OCI-LY1 (cell line): ENCODE measurements around the gene KY.
"Not testable (repeated sequence)": the region's sequence is repeated elsewhere in the genome, so short reads cannot be mapped to it uniquely, and the experiment has no call there.

Source experiments
- H2AFZ ChIP-seq: fragments of 200-600 bp; sonication (generic), shearing (Covaris generic); 2 replicates; pipeline ENCODE4 v1.6.0; 2014; ENCODE audit warnings: antibody characterized with exemption, mild to moderate bottlenecking, low read length
- H3F3A ChIP-seq: fragments of 200-600 bp; sonication (generic), shearing (Covaris generic); 2 replicates; pipeline ENCODE4 v1.6.0; 2014; ENCODE audit warnings: mild to moderate bottlenecking, antibody characterized with exemption, low read length, moderate library complexity; ENCODE audit not compliant: insufficient read depth
- H3K27ac ChIP-seq: fragments of 200-600 bp; sonication (generic); 2 replicates; pipeline ENCODE4 v1.5.1; 2014; ENCODE audit warnings: low read length, mixed run types, mild to moderate bottlenecking, low read depth; ENCODE audit not compliant: poor library complexity, severe bottlenecking
- H3K27me3 ChIP-seq: fragments of 200-600 bp; sonication (generic); 2 replicates; pipeline ENCODE4 v1.6.0; 2014; ENCODE audit warnings: antibody characterized with exemption, mild to moderate bottlenecking, low read length, moderate library complexity; ENCODE audit not compliant: insufficient read depth
- H3K36me3 ChIP-seq: fragments of 200-600 bp; sonication (generic); 2 replicates; pipeline ENCODE4 v1.6.1; 2014; ENCODE audit warnings: mild to moderate bottlenecking, antibody characterized with exemption, low read length, moderate library complexity, mixed read lengths; ENCODE audit not compliant: insufficient read depth
- H3K4me1 ChIP-seq: fragments of 200-600 bp; sonication (generic); 2 replicates; pipeline ENCODE4 v1.5.1; 2014; ENCODE audit warnings: mild to moderate bottlenecking, low read length, moderate library complexity; ENCODE audit not compliant: insufficient read depth, severe bottlenecking
- H3K4me2 ChIP-seq: fragments of 200-600 bp; sonication (generic), shearing (Covaris generic); 2 replicates; pipeline ENCODE4 v1.6.1; 2014; ENCODE audit warnings: low read length
- H3K4me3 ChIP-seq: fragments of 200-600 bp; sonication (generic); 2 replicates; pipeline ENCODE4 v1.5.1; 2014; ENCODE audit warnings: low read length, low read depth, mild to moderate bottlenecking, mixed read lengths; ENCODE audit not compliant: poor library complexity, severe bottlenecking
- H3K79me2 ChIP-seq: fragments of 200-600 bp; shearing (Covaris generic); 2 replicates; pipeline ENCODE4 v1.6.1; 2016; ENCODE audit warnings: mixed run types, low read length, mixed read lengths; ENCODE audit not compliant: insufficient read depth
- H3K9ac ChIP-seq: fragments of 200-600 bp; sonication (generic), shearing (Covaris generic); 2 replicates; pipeline ENCODE4 v1.6.1; 2014; ENCODE audit warnings: mild to moderate bottlenecking, low read length, mixed read lengths
- H3K9me2 ChIP-seq: fragments of 200-600 bp; sonication (generic), shearing (Covaris generic); 2 replicates; pipeline ENCODE4 v1.6.1; 2014; ENCODE audit warnings: low read depth, mild to moderate bottlenecking, low read length, mixed read lengths
- H3K9me3 ChIP-seq: fragments of 200-600 bp; shearing (Covaris generic); 2 replicates; pipeline ENCODE4 v1.6.1; 2014; ENCODE audit warnings: low read length, mixed read lengths
- H4K20me1 ChIP-seq: fragments of 200-600 bp; sonication (generic), shearing (Covaris generic); 2 replicates; pipeline ENCODE4 v1.6.0; 2016; ENCODE audit warnings: mild to moderate bottlenecking, low read length; ENCODE audit not compliant: insufficient read depth
- EZH2 ChIP-seq: fragments of 200-600 bp; sonication (generic), shearing (Covaris generic); IDR thresholded peaks from 2 replicates; pipeline ENCODE4 v1.8.0; 2017; ENCODE audit warnings: borderline replicate concordance, mixed run types, mild to moderate bottlenecking, antibody characterized with exemption, low read length, moderate library complexity, mixed read lengths
- TF ChIP-seq, protein P1 (sequence below): fragments of 200-600 bp; sonication (generic), shearing (Covaris generic); IDR thresholded peaks from 2 replicates; pipeline ENCODE4 v1.5.1; 2017; ENCODE audit warnings: mild to moderate bottlenecking, antibody characterized with exemption, low read length, moderate library complexity, mixed read lengths

Gene KY

DNA sequence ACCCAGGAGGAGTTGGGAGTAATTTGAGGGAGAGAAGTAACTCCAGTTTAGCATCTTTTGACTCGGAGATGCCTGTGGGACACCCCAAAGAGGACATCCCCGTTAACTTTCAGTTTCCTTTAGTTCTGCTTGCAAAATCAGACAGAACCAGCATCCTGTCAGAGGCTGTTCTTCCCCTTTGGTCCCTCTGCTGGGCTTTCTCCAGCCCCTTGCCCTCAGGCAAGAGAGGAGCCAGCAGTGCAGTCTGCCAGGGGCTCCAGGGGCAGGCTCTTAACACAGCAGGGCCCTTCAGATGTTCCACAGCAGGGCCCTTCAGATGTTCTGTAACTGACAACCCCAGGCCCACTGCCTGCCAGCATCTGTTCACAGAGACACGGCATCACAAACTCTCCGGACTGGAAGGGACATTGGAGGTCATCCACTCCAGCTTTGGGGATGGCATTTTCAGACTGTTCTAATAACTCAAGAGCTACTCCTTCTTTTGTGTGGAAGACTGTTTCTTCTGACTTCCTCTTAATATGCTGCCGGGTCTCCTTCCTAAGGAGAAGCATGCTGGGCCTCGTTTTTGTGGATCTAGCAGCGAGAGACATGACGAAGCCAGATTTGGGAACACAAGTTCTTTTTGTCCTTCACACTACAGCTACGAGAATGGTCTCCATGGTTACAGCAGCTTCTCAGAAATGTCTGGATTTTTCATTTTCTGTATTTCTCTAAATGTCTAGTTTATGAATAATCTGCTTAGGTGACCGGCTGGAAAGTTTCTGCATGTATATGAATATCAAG lies 51.9 kb downstream of the KY start:
- no peak overlapping the region for H3K4me2 ChIP-seq

DNA sequence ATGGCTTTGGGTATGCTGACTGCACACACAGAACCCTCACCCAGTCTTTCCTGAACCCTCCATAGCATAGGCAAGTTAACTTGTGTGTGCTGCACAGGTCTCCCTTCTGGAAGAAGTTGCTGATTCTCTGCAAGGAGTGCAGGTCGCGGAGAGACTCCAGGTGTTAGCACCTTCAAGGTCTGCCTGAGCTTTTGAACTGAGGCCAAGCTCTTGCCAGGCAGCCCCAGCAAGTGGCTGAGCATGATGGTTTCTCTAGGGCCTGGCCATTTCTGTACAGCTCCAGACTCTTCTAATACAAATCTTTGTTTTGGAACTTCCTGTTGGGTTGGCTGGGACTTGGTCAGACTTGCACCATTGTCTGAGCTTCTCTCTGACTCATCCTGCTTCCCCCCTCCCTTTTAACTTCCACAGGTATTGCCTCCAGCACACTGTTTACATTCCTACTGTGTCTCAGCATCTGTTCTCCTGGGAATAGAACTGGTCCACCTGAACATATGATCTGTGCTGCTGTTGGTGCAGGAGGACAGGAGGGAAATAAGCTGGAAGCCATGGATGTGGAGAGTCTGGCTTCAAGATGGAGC lies 53.3 kb downstream of the KY start:
- Histone ChIP-seq H3K4me1 (no peaks in the 10 kb centered on the region), H3F3A (no peaks in the 10 kb centered on the region), H3K4me2 (no peak overlapping the region), H3K36me3 (no peaks in the 10 kb centered on the region), H3K27ac (no peak overlapping the region), H3K4me3 (no peak overlapping the region), H3K9ac (no peak overlapping the region), H3K27me3 (peaks cover 5% of the 10 kb centered on the region; the same call in 1 of the 2 replicates), H3K9me3 (no peaks in the 10 kb centered on the region), H4K20me1 (no peaks in the 10 kb centered on the region), H3K79me2 (no peaks in the 10 kb centered on the region), H3K9me2 (no peaks in the 10 kb centered on the region), H2AFZ (no peak overlapping the region)
- TF ChIP-seq, protein P1, sequence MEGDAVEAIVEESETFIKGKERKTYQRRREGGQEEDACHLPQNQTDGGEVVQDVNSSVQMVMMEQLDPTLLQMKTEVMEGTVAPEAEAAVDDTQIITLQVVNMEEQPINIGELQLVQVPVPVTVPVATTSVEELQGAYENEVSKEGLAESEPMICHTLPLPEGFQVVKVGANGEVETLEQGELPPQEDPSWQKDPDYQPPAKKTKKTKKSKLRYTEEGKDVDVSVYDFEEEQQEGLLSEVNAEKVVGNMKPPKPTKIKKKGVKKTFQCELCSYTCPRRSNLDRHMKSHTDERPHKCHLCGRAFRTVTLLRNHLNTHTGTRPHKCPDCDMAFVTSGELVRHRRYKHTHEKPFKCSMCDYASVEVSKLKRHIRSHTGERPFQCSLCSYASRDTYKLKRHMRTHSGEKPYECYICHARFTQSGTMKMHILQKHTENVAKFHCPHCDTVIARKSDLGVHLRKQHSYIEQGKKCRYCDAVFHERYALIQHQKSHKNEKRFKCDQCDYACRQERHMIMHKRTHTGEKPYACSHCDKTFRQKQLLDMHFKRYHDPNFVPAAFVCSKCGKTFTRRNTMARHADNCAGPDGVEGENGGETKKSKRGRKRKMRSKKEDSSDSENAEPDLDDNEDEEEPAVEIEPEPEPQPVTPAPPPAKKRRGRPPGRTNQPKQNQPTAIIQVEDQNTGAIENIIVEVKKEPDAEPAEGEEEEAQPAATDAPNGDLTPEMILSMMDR, result no peak
- no peak for TF ChIP-seq EZH2

More for the DNA sequence above, 51.9 kb downstream of the KY start:
- Histone ChIP-seq H3F3A (no peaks in the 10 kb centered on the region), H3K4me3 (no peak overlapping the region), H4K20me1 (no peaks in the 10 kb centered on the region), H3K79me2 (no peaks in the 10 kb centered on the region), H3K27ac (no peak overlapping the region), H3K4me1 (no peaks in the 10 kb centered on the region), H3K36me3 (no peaks in the 10 kb centered on the region), H3K9me3 (no peaks in the 10 kb centered on the region), H2AFZ (no peak overlapping the region), H3K9me2 (no peaks in the 10 kb centered on the region), H3K9ac (no peak overlapping the region), H3K27me3 (peaks cover 5% of the 10 kb centered on the region; the same call in 1 of the 2 replicates)
- TF ChIP-seq EZH2, result no peak
- TF ChIP-seq, protein P1, result no peak

DNA sequence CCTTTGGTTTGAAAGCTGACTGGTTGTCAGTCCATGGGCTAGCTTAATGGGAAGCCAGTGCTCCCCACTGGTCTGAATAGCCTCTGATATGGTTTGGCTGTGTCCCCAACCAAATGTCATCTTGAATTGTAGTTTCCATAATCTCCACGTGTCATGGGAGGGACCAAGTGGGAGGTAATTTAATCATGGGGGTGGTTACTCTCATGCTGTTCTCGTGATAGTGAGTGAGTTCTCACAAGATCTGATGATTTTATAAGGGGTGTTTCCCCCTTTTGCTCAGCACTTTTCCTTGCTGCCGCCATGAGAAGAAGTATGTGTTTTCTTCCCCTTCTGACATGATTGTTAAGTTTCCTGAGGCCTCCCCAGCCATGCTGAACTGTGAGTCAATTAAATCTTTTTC lies 55.8 kb downstream of the KY start:
- not testable (repeated sequence) for H3K9me2 ChIP-seq, H3K9ac ChIP-seq, H4K20me1 ChIP-seq

More for the DNA sequence above, 55.8 kb downstream of the KY start:
- H3K9me3 ChIP-seq, H3K36me3 ChIP-seq, H3K4me3 ChIP-seq, H3K4me1 ChIP-seq, H3F3A ChIP-seq, H3K79me2 ChIP-seq, H3K4me2 ChIP-seq, H3K27me3 ChIP-seq, H3K27ac ChIP-seq, H2AFZ ChIP-seq: not testable (repeated sequence)
